Endothelial cell of umbilical vein (primary cell): ENCODE results near the gene KCTD17. TPM values are rescaled to one million over a fixed set of nuclear protein-coding genes. Genes with fewer than 3 reads are reported as not detected.

Experiments
- BruUV-seq: library from RNA; stranded (reverse); fragments of 400-500 nt; replicated peaks from 2 replicates; lab custom pipeline; 2021; lab: Mats Ljungman, UMichigan
- CTCF ChIA-PET: fragments of 300-600, 350-600 bp; sonication (Branson Sonifier 250); formaldehyde crosslinking; loops from one replicate; lab custom pipeline; 2021; ENCODE audit warnings: antibody characterized with exemption, inconsistent platforms; lab: Charles Lee
- POLR2A ChIA-PET: fragments of 300-600, 350-600 bp; sonication (Branson Sonifier 250); formaldehyde crosslinking; loops from one replicate; lab custom pipeline; 2021; ENCODE audit warnings: antibody characterized with exemption, inconsistent platforms; lab: Charles Lee
- DNase-seq: peaks from one replicate; pipeline ENCODE4 v3.0.0-alpha.2; 2011; ENCODE audit warnings: low read depth, low spot score
- FAIRE-seq: peaks from 2 replicates; lab custom pipeline; 2011; peaks lifted over from hg19 to GRCh38; lab: Jason Lieb, UNC
- H2AFZ ChIP-seq: 2 replicates; pipeline ENCODE4 v1.6.0; 2012; ENCODE audit warnings: low read depth, low read length, control low read depth, inconsistent platforms
- H3K27ac ChIP-seq: 2 replicates; pipeline ENCODE4 v1.5.1; 2011; ENCODE audit warnings: low read depth, mild to moderate bottlenecking, control low read depth, low read length, moderate library complexity; ENCODE audit not compliant: insufficient read depth
- H3K27me3 ChIP-seq, 2 experiments: 2 replicates each; pipeline versions ENCODE4 v1.6.0 to v1.6.1; 2011; ENCODE audit warnings: low read length in 2 of 2, mixed read lengths in 1 of 2; ENCODE audit not compliant: control insufficient read depth in 2 of 2, insufficient read depth in 2 of 2
- H3K36me3 ChIP-seq, 2 experiments: 2 replicates in 1 of 2; 3 replicates in 1 of 2; pipeline ENCODE4 v1.5.1; 2011; ENCODE audit warnings: low read length in 2 of 2, mild to moderate bottlenecking in 1 of 2, moderate library complexity in 1 of 2; ENCODE audit not compliant: control insufficient read depth in 2 of 2, insufficient read depth in 2 of 2; ENCODE audit errors: extremely low read depth in 1 of 2
- H3K4me1 ChIP-seq: 3 replicates; pipeline ENCODE4 v1.5.1; 2011; ENCODE audit warnings: mild to moderate bottlenecking, low read length; ENCODE audit not compliant: control insufficient read depth, insufficient read depth; ENCODE audit errors: extremely low read depth
- H3K4me2 ChIP-seq: 2 replicates; pipeline ENCODE4 v1.6.1; 2011; ENCODE audit warnings: low read length, control low read depth, mixed read lengths; ENCODE audit not compliant: insufficient read depth
- H3K4me3 ChIP-seq, 3 experiments: fragments of 200-600 bp in 1 of 3; sonication (generic), shearing (Covaris generic) in 1 of 3; replicated peaks in 1 of 3; 2 replicates each; pipeline ENCODE4 v1.5.1; 2011 to 2016; ENCODE audit warnings: control low read depth in 3 of 3, low read length in 3 of 3, mild to moderate bottlenecking in 2 of 3, inconsistent platforms in 1 of 3, low read depth in 1 of 3, moderate library complexity in 1 of 3; ENCODE audit not compliant: insufficient read depth in 1 of 3
- H3K79me2 ChIP-seq: 2 replicates; pipeline ENCODE4 v1.6.0; 2012; ENCODE audit warnings: low read length, inconsistent platforms; ENCODE audit not compliant: control insufficient read depth, insufficient read depth
- H3K9ac ChIP-seq: replicated peaks from 2 replicates; pipeline ENCODE3; 2011; ENCODE audit warnings: low read length, control low read depth; ENCODE audit not compliant: insufficient read depth; ENCODE audit errors: extremely low read depth
- H3K9me1 ChIP-seq: replicated peaks from 3 replicates; pipeline ENCODE4 v1.6.0; 2011; ENCODE audit warnings: mild to moderate bottlenecking, low read length; ENCODE audit not compliant: control insufficient read depth, insufficient read depth; ENCODE audit errors: extremely low read depth
- H3K9me3 ChIP-seq: replicated peaks from 2 replicates; pipeline ENCODE4 v1.5.1; 2012; ENCODE audit warnings: low read length, inconsistent platforms; ENCODE audit not compliant: control insufficient read depth, insufficient read depth
- H4K20me1 ChIP-seq: replicated peaks from 2 replicates; pipeline ENCODE3; 2011; ENCODE audit warnings: mild to moderate bottlenecking, low read length; ENCODE audit not compliant: control insufficient read depth, insufficient read depth; ENCODE audit errors: extremely low read depth
- EZH2 ChIP-seq: IDR thresholded peaks from 2 replicates; pipeline ENCODE4 v1.6.1; 2012; ENCODE audit warnings: borderline replicate concordance, low read depth, mild to moderate bottlenecking, moderate library complexity, low read length, inconsistent platforms; ENCODE audit not compliant: severe bottlenecking
- FOS ChIP-seq: IDR thresholded peaks from 2 replicates; pipeline ENCODE4 v1.6.1; 2011; ENCODE audit warnings: mild to moderate bottlenecking, low read length, moderate library complexity, borderline replicate concordance; ENCODE audit not compliant: insufficient read depth
- GATA2 ChIP-seq: IDR thresholded peaks from 2 replicates; pipeline ENCODE4 v1.7.0; 2011; ENCODE audit warnings: low read depth, mild to moderate bottlenecking, moderate library complexity, mixed read lengths, low read length; ENCODE audit not compliant: insufficient read length, insufficient read depth
- JUN ChIP-seq: IDR thresholded peaks from 2 replicates; pipeline ENCODE4 v1.6.1; 2011; ENCODE audit warnings: borderline replicate concordance, low read depth; ENCODE audit not compliant: insufficient read length, insufficient read depth
- MYC ChIP-seq: IDR thresholded peaks from one replicate; pipeline ENCODE4 v1.6.1; 2011; ENCODE audit warnings: mild to moderate bottlenecking, low read depth, low read length
- POLR2A ChIP-seq: IDR thresholded peaks from 2 replicates; pipeline ENCODE4 v1.6.1; 2012; ENCODE audit warnings: low read depth, mild to moderate bottlenecking, control low read depth, low read length
- POLR2AphosphoS5 ChIP-seq: IDR thresholded peaks from 2 replicates; pipeline ENCODE4 v1.6.1; 2012; ENCODE audit warnings: low read depth, mild to moderate bottlenecking, control low read depth, low read length, moderate library complexity; ENCODE audit not compliant: insufficient read depth
- dilution Hi-C: fragments of 300-500 bp; cut with MboI; formaldehyde crosslinking; loops from one replicate; pipeline ENCODE4 v1.15.0; 2019; ENCODE audit warnings: low sequenced_read_pairs; ENCODE audit not compliant: extremely low pct_ligation_motif_present
- intact Hi-C: fragments of 100-400 bp; cut with micrococcal nuclease; formaldehyde crosslinking; loops from one replicate; pipeline ENCODE4 v1.10.0; 2022
- polyA plus RNA-seq, 4 experiments: library from polyadenylated mRNA; depleted of rRNA in 3 of 4; stranded (reverse) in 3 of 4; unstranded in 1 of 4; fragments of >200 nt; gene quantifications; 2 replicates each; pipeline versions ENCODE4 v1.2.1 to v1.2.3, GENCODE V29; 2011 to 2012; ENCODE audit warnings: missing spikeins in 1 of 4
- total RNA-seq: library from RNA; stranded (reverse); gene quantifications from 2 replicates; pipeline ENCODE4 v1.2.3, GENCODE V29; 2021
- TF ChIP-seq, protein P1 (sequence below), 2 donors: IDR thresholded peaks; 1 replicate in 1 of 2; 2 replicates in 1 of 2; pipeline ENCODE4 v1.5.1; 2011; ENCODE audit warnings: low read length in 2 of 2, mild to moderate bottlenecking in 2 of 2, moderate library complexity in 2 of 2, control low read depth in 1 of 2, inconsistent platforms in 1 of 2, low read depth in 1 of 2; ENCODE audit not compliant: insufficient read depth in 1 of 2; ENCODE audit errors: extremely low read depth in 1 of 2

The KCTD17 gene
- total and polyA plus RNA-seq, 2 donors (not counting 3 experiments of a cell fraction or from before 2014, with no cell fraction given): 59.2 to 73.0 TPM

DNA sequence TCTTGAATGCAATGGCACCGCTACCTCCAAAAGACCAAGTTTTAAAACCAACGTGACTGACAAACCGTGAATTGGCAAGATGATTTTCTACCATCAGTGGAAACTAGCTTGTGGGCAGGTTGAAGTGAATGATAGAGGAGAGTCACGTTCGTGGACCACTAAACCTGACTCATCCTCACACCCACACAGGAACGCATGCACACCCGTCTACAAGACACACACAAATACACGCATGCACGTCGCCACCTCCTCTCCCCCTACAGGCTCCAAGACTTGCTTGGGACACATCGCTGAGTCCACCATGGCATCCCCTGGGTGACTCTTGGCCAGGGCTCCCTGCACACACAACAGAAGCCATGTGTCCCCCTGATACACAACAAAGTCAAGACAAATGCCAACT, 43.6 kb downstream of the KCTD17 start:
- Histone ChIP-seq H3K4me1 (no peaks in the 10 kb centered on the region), H3K36me3 (no peaks in the 10 kb centered on the region), H3K9me1 (no peaks in the 10 kb centered on the region), H3K4me2 (no peak overlapping the region), H3K27ac (no peak overlapping the region), H3K79me2 (no peaks in the 10 kb centered on the region), H3K27me3 (peaks cover 0 to 12% of the 10 kb centered on the region in 2 experiments), H4K20me1 (no peaks in the 10 kb centered on the region), H3K4me3 (no peak overlapping the region), H3K9ac (no peak overlapping the region), H2AFZ (no peak overlapping the region), H3K9me3 (no peaks in the 10 kb centered on the region)
- no TSS peak for BruUV-seq
- FAIRE-seq (no peak), DNase-seq (no peak)
- no peak for TF ChIP-seq JUN
- no peak for TF ChIP-seq GATA2
- no peak for TF ChIP-seq FOS
- no peak for TF ChIP-seq MYC
- TF ChIP-seq POLR2A: no peak
- TF ChIP-seq, protein P1, sequence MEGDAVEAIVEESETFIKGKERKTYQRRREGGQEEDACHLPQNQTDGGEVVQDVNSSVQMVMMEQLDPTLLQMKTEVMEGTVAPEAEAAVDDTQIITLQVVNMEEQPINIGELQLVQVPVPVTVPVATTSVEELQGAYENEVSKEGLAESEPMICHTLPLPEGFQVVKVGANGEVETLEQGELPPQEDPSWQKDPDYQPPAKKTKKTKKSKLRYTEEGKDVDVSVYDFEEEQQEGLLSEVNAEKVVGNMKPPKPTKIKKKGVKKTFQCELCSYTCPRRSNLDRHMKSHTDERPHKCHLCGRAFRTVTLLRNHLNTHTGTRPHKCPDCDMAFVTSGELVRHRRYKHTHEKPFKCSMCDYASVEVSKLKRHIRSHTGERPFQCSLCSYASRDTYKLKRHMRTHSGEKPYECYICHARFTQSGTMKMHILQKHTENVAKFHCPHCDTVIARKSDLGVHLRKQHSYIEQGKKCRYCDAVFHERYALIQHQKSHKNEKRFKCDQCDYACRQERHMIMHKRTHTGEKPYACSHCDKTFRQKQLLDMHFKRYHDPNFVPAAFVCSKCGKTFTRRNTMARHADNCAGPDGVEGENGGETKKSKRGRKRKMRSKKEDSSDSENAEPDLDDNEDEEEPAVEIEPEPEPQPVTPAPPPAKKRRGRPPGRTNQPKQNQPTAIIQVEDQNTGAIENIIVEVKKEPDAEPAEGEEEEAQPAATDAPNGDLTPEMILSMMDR (IDR thresholded peaks at IDR 0.05; ENCODE audit: extremely low read depth in 1 of 2, insufficient read depth in 1 of 2, low read depth in 1 of 2, low read length in 2 of 2): no peak
- no peak for TF ChIP-seq EZH2
- TF ChIP-seq POLR2AphosphoS5: no peak
- dilution Hi-C loops (no loop called here), intact Hi-C loops (no loop called here)
- ChIA-PET POLR2A (no interaction called here), CTCF (no interaction called here)
